GM23338 (cell line): ENCODE data around the gene ADRA2B.
"Not testable (repeated sequence)": the region's sequence is repeated elsewhere in the genome, so short reads cannot be mapped to it uniquely, and the experiment has no call there.

Experiments
- CREB1 ChIP-seq: fragments of 250-450 bp; sonication (Bioruptor Pico); IDR thresholded peaks from 2 replicates; pipeline ENCODE4 v1.5.0; 2020; ENCODE audit warnings: low read depth, mild to moderate bottlenecking, moderate library complexity
- EZH2 ChIP-seq: fragments of 200-600 bp; sonication (generic); IDR thresholded peaks from one replicate; pipeline ENCODE4 v1.8.0; 2017; ENCODE audit warnings: antibody characterized with exemption, mild to moderate bottlenecking, low read depth; ENCODE audit not compliant: unreplicated experiment
- EZH2phosphoT487 ChIP-seq: fragments of 200-600 bp; sonication (generic); IDR thresholded peaks from one replicate; pipeline ENCODE4 v1.8.1; 2018; ENCODE audit warnings: antibody characterized with exemption; ENCODE audit not compliant: unreplicated experiment
- JUNB ChIP-seq: IDR thresholded peaks from one replicate; pipeline ENCODE4 v1.6.1; 2016; ENCODE audit warnings: antibody characterized with exemption; ENCODE audit not compliant: unreplicated experiment
- POLR2AphosphoS5 ChIP-seq: IDR thresholded peaks from 2 replicates; pipeline ENCODE4 v1.6.1; 2016; ENCODE audit warnings: antibody characterized with exemption, low read depth
- ZNF114 ChIP-seq: fragments of 250-450 bp; sonication (Bioruptor Pico); IDR thresholded peaks from 2 replicates; pipeline ENCODE4 v1.5.0; 2020; ENCODE audit warnings: mild to moderate bottlenecking, moderate library complexity
- TF ChIP-seq, protein P1 (sequence below), 2 experiments: fragments of 200-600 bp in 1 of 2; sonication (generic) in 1 of 2; conservative IDR thresholded peaks; 2 replicates each; pipeline versions ENCODE4 v1.5.1 to v1.6.1; 2016 to 2017; ENCODE audit warnings: antibody characterized with exemption in 2 of 2, low read depth in 2 of 2, mild to moderate bottlenecking in 2 of 2, moderate library complexity in 1 of 2
- TF ChIP-seq, protein P2 (sequence below): IDR thresholded peaks from one replicate; pipeline ENCODE4 v1.6.1; 2018; ENCODE audit warnings: antibody characterized with exemption; ENCODE audit not compliant: unreplicated experiment

DNA sequence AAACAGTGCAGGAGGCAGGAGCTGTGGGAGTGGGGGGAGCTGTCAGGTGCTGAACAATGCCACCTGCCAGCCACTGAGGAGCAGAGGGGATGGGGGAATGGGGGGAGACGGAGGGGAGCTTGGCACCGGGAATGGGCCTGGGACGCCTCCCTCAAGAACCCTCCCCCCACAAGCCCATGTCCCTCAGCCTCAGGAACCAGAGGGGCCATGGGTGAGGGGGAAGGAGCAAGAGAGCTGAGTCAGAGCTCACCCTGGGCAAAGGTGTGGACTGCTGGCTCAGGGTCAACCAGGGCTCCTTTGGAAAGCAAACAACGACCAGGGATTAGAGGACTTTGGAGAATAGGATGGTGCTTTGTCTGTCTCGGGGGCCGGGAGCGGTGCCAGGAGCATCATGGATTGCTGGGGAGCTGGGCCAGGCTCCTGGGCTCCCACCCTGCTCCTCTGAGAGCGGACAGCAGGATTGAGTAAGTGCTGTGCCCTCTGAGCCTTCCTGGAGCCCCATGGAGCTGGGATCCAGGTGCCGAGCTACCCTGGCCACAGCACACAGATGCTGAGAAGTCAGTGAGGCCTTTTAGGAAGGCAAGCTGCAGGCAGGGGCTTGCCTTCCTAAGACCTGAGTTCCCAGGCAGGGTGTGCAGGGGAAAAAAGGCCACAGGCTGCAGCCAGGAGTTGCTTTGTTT, 48.3 kb downstream of the ADRA2B start:
- TF ChIP-seq POLR2AphosphoS5; CREB1 (CRISPR knock-in tag); EZH2; EZH2phosphoT487; ZNF114 (CRISPR knock-in tag); JUNB: not testable (repeated sequence)
- TF ChIP-seq, protein P1, sequence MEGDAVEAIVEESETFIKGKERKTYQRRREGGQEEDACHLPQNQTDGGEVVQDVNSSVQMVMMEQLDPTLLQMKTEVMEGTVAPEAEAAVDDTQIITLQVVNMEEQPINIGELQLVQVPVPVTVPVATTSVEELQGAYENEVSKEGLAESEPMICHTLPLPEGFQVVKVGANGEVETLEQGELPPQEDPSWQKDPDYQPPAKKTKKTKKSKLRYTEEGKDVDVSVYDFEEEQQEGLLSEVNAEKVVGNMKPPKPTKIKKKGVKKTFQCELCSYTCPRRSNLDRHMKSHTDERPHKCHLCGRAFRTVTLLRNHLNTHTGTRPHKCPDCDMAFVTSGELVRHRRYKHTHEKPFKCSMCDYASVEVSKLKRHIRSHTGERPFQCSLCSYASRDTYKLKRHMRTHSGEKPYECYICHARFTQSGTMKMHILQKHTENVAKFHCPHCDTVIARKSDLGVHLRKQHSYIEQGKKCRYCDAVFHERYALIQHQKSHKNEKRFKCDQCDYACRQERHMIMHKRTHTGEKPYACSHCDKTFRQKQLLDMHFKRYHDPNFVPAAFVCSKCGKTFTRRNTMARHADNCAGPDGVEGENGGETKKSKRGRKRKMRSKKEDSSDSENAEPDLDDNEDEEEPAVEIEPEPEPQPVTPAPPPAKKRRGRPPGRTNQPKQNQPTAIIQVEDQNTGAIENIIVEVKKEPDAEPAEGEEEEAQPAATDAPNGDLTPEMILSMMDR (conservative IDR thresholded peaks at IDR 0.05; ENCODE audit: low read depth in 2 of 2) = not testable (repeated sequence)
- TF ChIP-seq, protein P2, sequence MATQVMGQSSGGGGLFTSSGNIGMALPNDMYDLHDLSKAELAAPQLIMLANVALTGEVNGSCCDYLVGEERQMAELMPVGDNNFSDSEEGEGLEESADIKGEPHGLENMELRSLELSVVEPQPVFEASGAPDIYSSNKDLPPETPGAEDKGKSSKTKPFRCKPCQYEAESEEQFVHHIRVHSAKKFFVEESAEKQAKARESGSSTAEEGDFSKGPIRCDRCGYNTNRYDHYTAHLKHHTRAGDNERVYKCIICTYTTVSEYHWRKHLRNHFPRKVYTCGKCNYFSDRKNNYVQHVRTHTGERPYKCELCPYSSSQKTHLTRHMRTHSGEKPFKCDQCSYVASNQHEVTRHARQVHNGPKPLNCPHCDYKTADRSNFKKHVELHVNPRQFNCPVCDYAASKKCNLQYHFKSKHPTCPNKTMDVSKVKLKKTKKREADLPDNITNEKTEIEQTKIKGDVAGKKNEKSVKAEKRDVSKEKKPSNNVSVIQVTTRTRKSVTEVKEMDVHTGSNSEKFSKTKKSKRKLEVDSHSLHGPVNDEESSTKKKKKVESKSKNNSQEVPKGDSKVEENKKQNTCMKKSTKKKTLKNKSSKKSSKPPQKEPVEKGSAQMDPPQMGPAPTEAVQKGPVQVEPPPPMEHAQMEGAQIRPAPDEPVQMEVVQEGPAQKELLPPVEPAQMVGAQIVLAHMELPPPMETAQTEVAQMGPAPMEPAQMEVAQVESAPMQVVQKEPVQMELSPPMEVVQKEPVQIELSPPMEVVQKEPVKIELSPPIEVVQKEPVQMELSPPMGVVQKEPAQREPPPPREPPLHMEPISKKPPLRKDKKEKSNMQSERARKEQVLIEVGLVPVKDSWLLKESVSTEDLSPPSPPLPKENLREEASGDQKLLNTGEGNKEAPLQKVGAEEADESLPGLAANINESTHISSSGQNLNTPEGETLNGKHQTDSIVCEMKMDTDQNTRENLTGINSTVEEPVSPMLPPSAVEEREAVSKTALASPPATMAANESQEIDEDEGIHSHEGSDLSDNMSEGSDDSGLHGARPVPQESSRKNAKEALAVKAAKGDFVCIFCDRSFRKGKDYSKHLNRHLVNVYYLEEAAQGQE = not testable (repeated sequence)
